GM19193 (cell line): ENCODE measurements around the gene ABCD2.

ENCODE experiments used
- POLR2A ChIP-seq: IDR thresholded peaks from 4 replicates; pipeline ENCODE4 v1.6.1; 2011; ENCODE audit not compliant: insufficient read depth, insufficient read length; ENCODE audit errors: extremely low read depth

ABCD2 gene

GRCh38 chr12:39619660-39620433 is at the start of gene ABCD2:
TSS of gene ABCD2 (minus strand) at chr12:39619803. CDS start at chr12:39619615, 188 bp downstream.
- TF ChIP-seq POLR2A, result peak; percentile 32

- TF ChIP-seq POLR2A, result no peak
Observed at GRCh38 chr12:39660101-39660500, 40.5 kb upstream of the ABCD2 start.

- TF ChIP-seq POLR2A, result no peak
Observed at GRCh38 chr12:39647383-39647782, 27.8 kb upstream of the ABCD2 start.

GRCh38 chr12:39646963-39647362 is 27.4 kb upstream of the ABCD2 start:
- TF ChIP-seq POLR2A, result no peak

GRCh38 chr12:39643052-39643451 is 23.4 kb upstream of the ABCD2 start:
- no peak for TF ChIP-seq POLR2A

- no peak for TF ChIP-seq POLR2A
Observed at GRCh38 chr12:39638840-39639239, 19.2 kb upstream of the ABCD2 start.

GRCh38 chr12:39638178-39638577 is 18.6 kb upstream of the ABCD2 start:
- TF ChIP-seq POLR2A, result no peak

- no peak for TF ChIP-seq POLR2A
Observed at GRCh38 chr12:39632670-39633069, 13.1 kb upstream of the ABCD2 start.

GRCh38 chr12:39628836-39629235 is 9.2 kb upstream of the ABCD2 start:
- TF ChIP-seq POLR2A, result no peak

GRCh38 chr12:39627914-39628313 is 8.3 kb upstream of the ABCD2 start:
- no peak for TF ChIP-seq POLR2A

GRCh38 chr12:39626033-39626814 is 6.6 kb upstream of the ABCD2 start:
- TF ChIP-seq POLR2A, result no peak

GRCh38 chr12:39623919-39624318 is 4.3 kb upstream of the ABCD2 start:
- TF ChIP-seq POLR2A, result no peak

GRCh38 chr12:39622306-39622705 is 2.7 kb upstream of the ABCD2 start:
- TF ChIP-seq POLR2A, result peak; percentile 18

GRCh38 chr12:39621670-39622069 is 2.1 kb upstream of the ABCD2 start:
- no peak for TF ChIP-seq POLR2A

- TF ChIP-seq POLR2A, result peak; percentile 39
Observed at GRCh38 chr12:39620659-39621658, 1.4 kb upstream of the ABCD2 start.
